Choroid plexus epithelial cell (primary cell): ENCODE results near the gene TM9SF3.

Source experiments
- DNase-seq: peaks from one replicate; pipeline ENCODE4 v3.0.0-alpha.2; 2010; ENCODE audit warnings: low read depth
- H3K4me3 ChIP-seq: 2 replicates; pipeline ENCODE4 v1.5.1; 2011; ENCODE audit warnings: low read depth, mild to moderate bottlenecking, control low read depth, low read length, moderate library complexity
- CTCF ChIP-seq: conservative IDR thresholded peaks from 2 replicates; pipeline ENCODE4 v1.5.1; 2011; ENCODE audit warnings: low read depth, mild to moderate bottlenecking, control low read depth, inconsistent platforms, low read length, moderate library complexity

Gene TM9SF3

GRCh38 chr10:96586419-96587263 is at the start of gene TM9SF3:
Gene TM9SF3 (minus strand): TSS chr10:96587012. CDS start chr10:96586835, 177 bp downstream.
- TF ChIP-seq CTCF = no peak
- DNase-seq = peak; percentile 84
- H3K4me3 ChIP-seq = peak within 1 kb of the TSS; percentile 76

- DNase-seq = no peak
- TF ChIP-seq CTCF = no peak
- no peak overlapping the region for H3K4me3 ChIP-seq
Measured at GRCh38 chr10:96636551-96636950, 49.7 kb upstream of the TM9SF3 start.

- TF ChIP-seq CTCF = no peak
- DNase-seq = no peak
Measured at GRCh38 chr10:96632974-96633710, 46.3 kb upstream of the TM9SF3 start.

GRCh38 chr10:96627292-96627691 is 40.5 kb upstream of the TM9SF3 start:
- DNase-seq = no peak
- TF ChIP-seq CTCF = no peak
- no peak overlapping the region for H3K4me3 ChIP-seq

More at GRCh38 chr10:96632974-96633710, 46.3 kb upstream of the TM9SF3 start:
- no peak overlapping the region for H3K4me3 ChIP-seq

DNA sequence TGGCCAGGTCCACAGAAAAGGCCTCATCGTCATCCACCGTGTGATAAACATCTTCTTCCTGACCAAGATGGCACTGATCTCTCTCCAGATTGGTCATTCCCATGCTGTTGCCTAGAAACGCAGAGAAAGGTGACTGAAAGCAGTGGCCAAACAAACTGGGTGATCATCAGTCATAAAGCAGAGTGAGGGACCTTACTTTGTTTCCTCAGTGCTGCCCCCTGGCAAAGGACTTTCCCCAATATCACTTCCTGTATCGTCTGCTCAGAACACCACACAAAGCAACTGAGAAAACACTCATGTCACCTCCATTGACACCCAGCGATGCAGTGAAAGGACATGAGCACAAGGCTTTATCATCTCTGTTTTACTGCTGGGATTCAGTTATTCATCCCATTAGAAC is 40.0 kb upstream of the TM9SF3 start:
- H3K4me3 ChIP-seq = no peak overlapping the region
- no peak for DNase-seq
- TF ChIP-seq CTCF = peak; percentile 32

DNA sequence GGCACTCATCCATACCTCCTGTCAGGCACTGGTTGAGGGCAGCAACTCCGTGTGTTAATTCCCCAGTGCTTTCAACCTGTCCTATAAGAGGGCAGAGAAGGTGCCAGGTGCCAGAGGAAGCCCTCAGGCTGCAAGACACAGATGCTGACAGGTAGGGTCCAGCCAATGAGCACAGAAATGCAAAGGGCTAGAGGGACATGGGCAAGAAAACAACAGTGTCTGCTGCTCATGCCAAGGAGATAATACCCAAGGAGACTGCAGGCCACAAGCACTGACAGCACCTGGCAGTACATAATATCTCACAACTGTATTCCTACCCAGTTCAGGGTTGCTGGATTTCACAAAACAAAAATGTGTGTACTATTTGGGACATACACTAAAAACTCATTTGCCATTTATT is 38.4 kb upstream of the TM9SF3 start:
- DNase-seq = no peak
- TF ChIP-seq CTCF = no peak

More for the DNA sequence above, 38.4 kb upstream of the TM9SF3 start:
- no peak overlapping the region for H3K4me3 ChIP-seq
